Measurements from ENCODE around the gene CACNA1C.

The CACNA1C gene

DNA sequence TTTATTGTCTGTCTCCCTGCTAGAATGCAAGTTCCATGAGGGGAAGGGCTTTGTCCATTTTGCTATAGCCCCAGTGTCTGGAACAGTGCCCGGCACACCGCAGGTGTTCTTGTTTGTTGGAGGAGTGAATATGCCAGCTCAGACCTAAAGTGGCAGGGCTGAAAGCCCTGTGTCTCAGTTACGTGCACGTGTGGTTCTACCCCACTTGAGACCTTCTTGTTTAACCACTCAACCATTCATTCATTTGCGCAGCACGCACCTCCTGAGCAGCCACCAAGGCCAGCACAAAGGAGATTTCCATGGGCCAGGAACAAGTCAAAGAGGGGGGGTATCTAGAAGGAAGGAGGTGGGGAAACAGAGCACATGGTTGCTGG, 404.0 kb downstream of the CACNA1C start:
- H3K4me3 ChIP-seq (ENCODE audit: low read length) = no peak overlapping the region
- no peak for DNase-seq (ENCODE audit: low read depth)
- TF ChIP-seq, protein P1, sequence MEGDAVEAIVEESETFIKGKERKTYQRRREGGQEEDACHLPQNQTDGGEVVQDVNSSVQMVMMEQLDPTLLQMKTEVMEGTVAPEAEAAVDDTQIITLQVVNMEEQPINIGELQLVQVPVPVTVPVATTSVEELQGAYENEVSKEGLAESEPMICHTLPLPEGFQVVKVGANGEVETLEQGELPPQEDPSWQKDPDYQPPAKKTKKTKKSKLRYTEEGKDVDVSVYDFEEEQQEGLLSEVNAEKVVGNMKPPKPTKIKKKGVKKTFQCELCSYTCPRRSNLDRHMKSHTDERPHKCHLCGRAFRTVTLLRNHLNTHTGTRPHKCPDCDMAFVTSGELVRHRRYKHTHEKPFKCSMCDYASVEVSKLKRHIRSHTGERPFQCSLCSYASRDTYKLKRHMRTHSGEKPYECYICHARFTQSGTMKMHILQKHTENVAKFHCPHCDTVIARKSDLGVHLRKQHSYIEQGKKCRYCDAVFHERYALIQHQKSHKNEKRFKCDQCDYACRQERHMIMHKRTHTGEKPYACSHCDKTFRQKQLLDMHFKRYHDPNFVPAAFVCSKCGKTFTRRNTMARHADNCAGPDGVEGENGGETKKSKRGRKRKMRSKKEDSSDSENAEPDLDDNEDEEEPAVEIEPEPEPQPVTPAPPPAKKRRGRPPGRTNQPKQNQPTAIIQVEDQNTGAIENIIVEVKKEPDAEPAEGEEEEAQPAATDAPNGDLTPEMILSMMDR (IDR thresholded peaks at IDR 0.05; ENCODE audit: insufficient read depth, low read depth, low read length, missing control alignments) = no peak

DNA sequence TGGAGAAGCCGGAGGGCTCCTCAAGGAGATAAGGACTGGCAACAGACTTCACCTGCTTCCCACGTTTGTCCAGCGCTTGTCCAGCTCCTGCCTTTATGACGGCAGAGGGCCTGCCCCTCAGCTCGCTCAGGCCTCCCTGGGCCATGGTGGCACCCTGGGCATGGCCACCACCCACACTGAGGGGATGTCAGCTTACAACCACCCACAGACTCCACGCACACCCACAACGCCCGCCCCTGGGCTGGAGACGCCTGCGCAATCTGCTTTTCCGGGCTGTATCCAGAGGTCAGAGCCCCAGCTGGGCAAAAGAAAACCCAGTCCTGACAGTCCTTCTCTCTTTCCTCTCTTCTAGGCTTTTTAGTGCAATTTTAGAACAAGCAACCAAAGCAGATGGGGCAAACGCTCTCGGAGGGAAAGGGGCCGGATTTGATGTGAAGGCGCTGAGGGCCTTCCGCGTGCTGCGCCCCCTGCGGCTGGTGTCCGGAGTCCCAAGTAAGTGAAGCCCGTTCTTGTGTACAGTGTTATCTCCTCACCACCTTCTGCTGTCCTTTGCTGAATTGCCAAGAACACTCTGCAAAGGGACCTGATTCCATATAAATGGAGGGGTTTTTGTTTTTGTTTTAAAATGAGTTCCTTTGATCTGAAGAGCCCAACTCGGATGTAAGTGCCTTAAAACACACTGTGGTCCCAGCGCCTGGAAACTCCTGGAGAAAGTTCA, 404.6 kb downstream of the CACNA1C start:
- TF ChIP-seq, protein P1 (IDR thresholded peaks at IDR 0.05; ENCODE audit: insufficient read depth, low read depth, low read length, missing control alignments) = no peak
- H3K4me3 ChIP-seq (ENCODE audit: low read length) = no peak overlapping the region
- DNase-seq (ENCODE audit: low read depth) = no peak

DNA sequence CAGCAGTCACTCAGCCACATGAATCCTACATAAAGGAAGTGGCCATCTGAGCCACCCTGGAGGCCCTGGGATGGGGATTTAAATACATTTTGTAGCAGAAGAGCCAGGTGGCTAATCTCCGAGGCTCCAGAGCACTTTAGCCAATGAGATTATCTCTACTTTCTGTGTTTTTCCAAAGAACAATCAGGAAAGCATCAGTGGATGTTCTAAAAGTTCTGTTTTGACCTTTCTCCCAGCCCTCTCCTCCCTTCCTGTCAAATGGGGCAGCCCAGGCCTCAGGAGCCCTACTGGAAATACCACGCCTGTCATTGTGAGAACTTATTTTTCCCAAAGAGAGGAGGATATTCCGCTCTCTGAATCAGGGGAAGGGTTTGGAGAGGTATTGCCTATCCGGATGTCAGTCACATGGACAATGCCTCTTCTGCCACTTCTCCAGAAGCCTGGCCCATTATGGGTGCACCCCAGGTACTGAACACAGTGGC, 405.2 kb downstream of the CACNA1C start:
- TF ChIP-seq, protein P1 (IDR thresholded peaks at IDR 0.05; ENCODE audit: insufficient read depth, low read depth, low read length, missing control alignments) = no peak
- DNase-seq (ENCODE audit: low read depth) = no peak

DNA sequence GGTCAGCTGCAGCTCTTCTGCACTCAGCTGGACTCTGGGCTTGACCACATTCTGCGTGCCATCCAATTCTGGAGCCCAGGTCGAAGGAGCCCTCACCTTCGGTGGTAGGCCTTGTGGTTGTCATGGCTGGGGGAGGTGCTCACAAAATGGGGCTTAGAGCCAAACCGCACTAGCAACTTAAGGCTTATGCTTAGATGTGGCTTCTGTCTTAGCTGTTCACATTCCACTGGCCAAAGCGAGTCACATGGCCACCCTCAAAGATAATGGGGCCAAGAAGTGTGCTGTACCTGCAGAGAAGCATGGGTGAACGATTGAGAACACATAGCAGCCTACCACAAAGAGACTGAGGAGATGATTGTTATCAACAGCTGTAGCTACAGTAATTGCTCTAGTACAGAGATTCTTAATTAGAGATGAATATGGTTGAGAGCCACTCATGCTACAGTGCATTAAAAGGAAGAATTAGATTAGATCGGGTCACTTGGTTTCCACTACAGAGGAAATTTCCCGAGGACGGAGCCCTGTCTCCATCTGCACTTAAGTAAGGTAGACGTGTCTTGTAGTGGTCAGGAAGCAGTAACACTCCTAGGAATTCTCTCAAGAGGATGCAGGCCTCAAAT, 407.4 kb downstream of the CACNA1C start:
- TF ChIP-seq, protein P1 (IDR thresholded peaks at IDR 0.05; ENCODE audit: insufficient read depth, low read depth, low read length, missing control alignments) = no peak
- DNase-seq (ENCODE audit: low read depth) = no peak
- no peak overlapping the region for H3K4me3 ChIP-seq (ENCODE audit: low read length)

More for the DNA sequence above, 405.2 kb downstream of the CACNA1C start:
- H3K4me3 ChIP-seq (ENCODE audit: low read length) = no peak overlapping the region

DNA sequence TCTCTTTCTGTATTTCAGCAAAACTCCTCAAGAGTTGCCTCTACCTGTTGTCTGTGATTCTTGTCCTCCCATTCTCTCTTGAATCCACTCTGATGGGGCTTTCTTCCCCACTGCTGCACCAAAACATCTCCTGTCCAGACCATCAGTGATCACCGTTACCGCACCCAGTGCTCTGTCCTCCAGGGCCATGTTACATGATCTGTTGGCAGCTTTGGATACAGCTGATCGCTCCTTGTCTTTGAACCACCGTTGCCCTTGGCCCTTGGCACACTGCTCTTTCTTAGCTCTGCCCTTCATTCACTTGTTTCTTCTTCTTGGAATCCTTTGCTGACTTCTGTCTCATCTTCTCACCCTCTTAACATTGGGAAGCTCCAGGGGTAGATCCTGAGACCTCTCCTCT, 408.3 kb downstream of the CACNA1C start:
- TF ChIP-seq, protein P1 (IDR thresholded peaks at IDR 0.05; ENCODE audit: insufficient read depth, low read depth, low read length, missing control alignments) = no peak
- DNase-seq (ENCODE audit: low read depth) = no peak
- no peak overlapping the region for H3K4me3 ChIP-seq (ENCODE audit: low read length)

DNA sequence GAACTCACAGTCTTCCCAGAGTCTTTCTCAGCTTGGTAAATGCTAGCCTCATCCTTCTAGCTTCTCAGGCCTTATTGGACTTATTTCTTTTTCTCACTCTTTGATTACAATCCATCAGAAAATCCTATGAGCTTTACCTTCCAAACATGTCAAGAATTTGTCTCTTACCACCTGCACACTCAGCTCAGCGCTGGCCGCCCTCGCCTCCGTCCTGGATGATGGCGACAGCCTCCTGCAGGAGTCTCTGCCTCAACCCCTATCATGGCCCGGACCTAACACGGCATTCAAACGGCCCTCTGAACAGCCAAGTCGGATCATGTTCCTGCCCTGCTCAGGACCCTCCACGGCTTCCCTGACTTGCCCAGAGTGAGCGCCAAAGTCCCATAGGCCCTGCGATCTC, 408.9 kb downstream of the CACNA1C start:
- TF ChIP-seq, protein P1 (IDR thresholded peaks at IDR 0.05; ENCODE audit: insufficient read depth, low read depth, low read length, missing control alignments) = no peak
- no peak for DNase-seq (ENCODE audit: low read depth)
- H3K4me3 ChIP-seq (ENCODE audit: low read length) = no peak overlapping the region

Data from epithelial cell of esophagus (primary cell).